ENCODE data around the gene ROCK2.

Gene ROCK2

GRCh38 chr2:11158916-11159573 is 185.4 kb downstream of the ROCK2 start:
- no peak for TF ChIP-seq CTCF (IDR thresholded peaks at IDR 0.05; ENCODE audit: extremely low read depth, missing control alignments)
- DNase-seq (ENCODE audit: low spot score), result no peak

GRCh38 chr2:11157731-11158130 is 186.7 kb downstream of the ROCK2 start:
- DNase-seq (ENCODE audit: low spot score), result no peak
- no peak for TF ChIP-seq CTCF (IDR thresholded peaks at IDR 0.05; ENCODE audit: extremely low read depth, missing control alignments)

GRCh38 chr2:11157296-11157695 is 187.1 kb downstream of the ROCK2 start:
- no peak for DNase-seq (ENCODE audit: low spot score)
- TF ChIP-seq CTCF (IDR thresholded peaks at IDR 0.05; ENCODE audit: extremely low read depth, missing control alignments), result no peak

DNA sequence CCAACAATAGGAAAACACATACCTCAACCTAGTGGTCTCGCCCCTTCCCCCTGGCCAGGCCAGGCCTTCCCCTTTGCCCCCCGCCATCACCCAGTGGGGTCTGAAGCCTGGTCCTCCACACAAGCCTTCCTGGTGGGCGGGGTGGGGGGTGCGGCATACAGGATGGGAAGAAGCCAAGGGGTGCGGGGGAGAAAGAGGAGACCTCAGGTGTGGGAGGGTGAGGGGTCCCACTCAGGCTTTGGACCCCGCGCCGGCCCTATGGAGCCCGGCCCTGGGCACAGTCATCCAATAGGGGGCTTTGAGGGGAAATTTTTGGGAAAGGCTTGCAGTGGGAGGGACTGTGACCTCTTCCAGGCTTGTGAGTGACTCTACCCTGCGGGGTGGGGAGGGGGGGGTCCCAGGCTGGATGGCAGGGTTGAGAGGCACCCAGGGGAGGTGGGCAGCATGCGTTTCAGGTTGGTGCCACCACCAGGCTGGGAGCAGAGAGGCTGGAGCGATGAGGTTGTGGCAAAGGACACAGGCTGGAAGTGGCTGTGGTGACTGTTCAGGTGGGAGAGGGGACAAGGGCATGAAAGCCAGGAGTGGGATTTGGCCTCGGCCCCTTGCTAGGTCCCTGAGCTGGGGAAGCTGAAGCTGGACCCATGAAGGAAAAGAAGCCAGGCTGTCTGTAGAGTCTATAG is 187.9 kb downstream of the ROCK2 start:
- no peak for TF ChIP-seq CTCF (IDR thresholded peaks at IDR 0.05; ENCODE audit: extremely low read depth, missing control alignments)
- no peak for DNase-seq (ENCODE audit: low spot score)

GRCh38 chr2:11155381-11156035 is 188.9 kb downstream of the ROCK2 start, which contains the start of gene SLC66A3:
TSS of gene SLC66A3 (plus strand) at chr2:11155467. CDS start at chr2:11155547, 80 bp downstream.
- DNase-seq (ENCODE audit: low spot score), result no peak
- no peak for TF ChIP-seq CTCF (IDR thresholded peaks at IDR 0.05; ENCODE audit: extremely low read depth, missing control alignments)

- DNase-seq (ENCODE audit: low spot score), result peak; percentile 100
- no peak for TF ChIP-seq CTCF (IDR thresholded peaks at IDR 0.05; ENCODE audit: extremely low read depth, missing control alignments)
These were observed 189.5 kb downstream of the ROCK2 start for GRCh38 chr2:11154923-11155380.

Measured in GM20000 (cell line).